GM21723 (cell line): ENCODE results near the gene TNFSF8.

ENCODE experiments used
- ATAC-seq: cut with Tn5 transposase; IDR thresholded peaks from one replicate; pipeline ENCODE4 v1.9.1; 2021; ENCODE audit warnings: mild to moderate bottlenecking, moderate library complexity; ENCODE audit not compliant: unreplicated experiment

TNFSF8 gene

GRCh38 chr9:114878879-114879564 is 51.4 kb downstream of the TNFSF8 start:
- ATAC-seq = no peak

GRCh38 chr9:114869845-114870244 is 60.5 kb downstream of the TNFSF8 start:
- ATAC-seq = no peak

GRCh38 chr9:114869378-114869777 is 61.0 kb downstream of the TNFSF8 start:
- ATAC-seq = no peak

GRCh38 chr9:114867327-114867726 is 63.1 kb downstream of the TNFSF8 start:
- no peak for ATAC-seq

GRCh38 chr9:114864471-114864870 is 65.9 kb downstream of the TNFSF8 start:
- ATAC-seq = no peak

DNA sequence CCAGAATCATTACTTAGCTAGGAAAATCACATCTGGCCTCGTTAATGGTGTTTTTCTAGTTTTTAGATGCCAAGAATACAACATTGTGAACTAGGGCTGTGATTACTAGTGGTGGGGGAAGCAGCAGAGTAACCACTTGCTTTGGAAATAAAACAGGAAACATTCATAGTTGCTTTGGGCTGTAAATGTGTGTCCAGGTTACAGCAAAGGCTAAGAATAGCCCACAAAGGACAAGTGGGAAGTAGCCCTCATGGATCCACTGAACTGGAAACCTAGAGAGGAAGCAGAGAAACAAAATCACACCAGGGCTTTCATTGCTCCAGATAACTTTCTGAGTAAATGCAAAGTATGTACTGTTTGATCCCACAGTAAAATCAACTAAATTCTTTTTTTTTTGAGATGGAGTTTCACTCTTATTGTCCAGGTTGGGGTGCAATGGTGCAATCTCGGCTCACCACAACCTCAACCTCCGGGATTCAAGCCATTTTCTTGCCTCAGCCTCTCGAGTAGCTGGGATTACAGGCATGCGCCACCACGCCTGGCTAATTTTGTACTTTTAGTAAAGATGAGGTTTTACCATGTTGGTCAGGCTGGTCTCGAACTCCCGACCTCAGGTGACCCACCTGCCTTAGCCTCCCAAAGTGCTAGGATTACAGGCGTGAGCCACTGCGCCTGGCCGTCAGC is 68.3 kb downstream of the TNFSF8 start:
- ATAC-seq = no peak

GRCh38 chr9:114861273-114861672 is 69.1 kb downstream of the TNFSF8 start:
- no peak for ATAC-seq

- no peak for ATAC-seq
Measured at GRCh38 chr9:114860187-114860586, 70.2 kb downstream of the TNFSF8 start.

DNA sequence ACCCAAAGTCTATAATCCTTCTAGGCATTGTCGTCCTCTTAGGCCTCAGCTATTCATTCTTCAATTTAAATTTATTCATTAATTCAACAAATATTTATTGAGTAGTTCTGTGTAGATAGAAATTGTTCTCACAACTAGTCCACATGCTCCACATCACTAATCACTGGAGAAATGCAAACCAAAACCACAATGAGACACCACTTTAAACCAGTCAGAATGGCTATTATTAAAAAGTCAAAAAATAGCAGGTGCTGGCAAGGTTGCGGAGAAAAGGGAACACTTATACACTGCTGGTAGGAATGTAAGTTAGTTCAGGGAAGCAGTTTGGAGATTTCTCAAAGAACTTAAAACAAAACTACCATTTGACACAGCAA is 73.5 kb downstream of the TNFSF8 start:
- ATAC-seq = no peak

- ATAC-seq = no peak
Measured at GRCh38 chr9:114856215-114856941, 74.0 kb downstream of the TNFSF8 start.

- ATAC-seq = no peak
Measured at GRCh38 chr9:114855488-114855887, 74.9 kb downstream of the TNFSF8 start.

- ATAC-seq = no peak
Measured at GRCh38 chr9:114854736-114855355, 75.5 kb downstream of the TNFSF8 start.

- no peak for ATAC-seq
Measured at GRCh38 chr9:114853071-114853855, 77.1 kb downstream of the TNFSF8 start.

GRCh38 chr9:114852050-114852594 is 78.3 kb downstream of the TNFSF8 start:
- no peak for ATAC-seq

- no peak for ATAC-seq
Measured at GRCh38 chr9:114851306-114851705, 79.1 kb downstream of the TNFSF8 start.
